Esophagus muscularis mucosa (tissue), 4 donors: Measurements from ENCODE around the gene FLT4. TPM values are rescaled to one million over a fixed set of nuclear protein-coding genes. Genes with fewer than 3 reads are reported as not detected.

Experiments
- DNase-seq: peaks from one replicate; pipeline ENCODE4 v3.0.0-alpha.2; 2017; ENCODE audit errors: extremely low spot score
- H3K27ac ChIP-seq, 4 donors: fragments of 200-600 bp; sonication (generic); replicated peaks in 1 of 4; 1 replicate in 3 of 4; 2 replicates in 1 of 4; pipeline ENCODE4 v1.5.1; 2016 to 2019; ENCODE audit warnings: mild to moderate bottlenecking in 1 of 4
- H3K27me3 ChIP-seq, 4 donors: fragments of 200-600 bp; sonication (generic); one replicate each; pipeline versions ENCODE4 v1.5.1 to v1.6.0; 2016 to 2019
- H3K36me3 ChIP-seq, 4 donors: fragments of 200-600 bp; sonication (generic); one replicate each; pipeline ENCODE4 v1.5.1; 2016 to 2019
- H3K4me1 ChIP-seq, 4 donors: fragments of 200-600 bp; sonication (generic); one replicate each; pipeline ENCODE4 v1.5.1; 2016 to 2019
- H3K4me3 ChIP-seq, 4 donors: fragments of 200-600 bp; sonication (generic); 1 replicate in 2 of 4; 2 replicates in 2 of 4; pipeline ENCODE4 v1.5.1; 2016 to 2019; ENCODE audit warnings: mild to moderate bottlenecking in 4 of 4, moderate library complexity in 1 of 4
- H3K9me3 ChIP-seq, 4 donors: fragments of 200-600 bp; sonication (generic); 1 replicate in 3 of 4; 2 replicates in 1 of 4; pipeline ENCODE4 v1.5.1; 2016 to 2019
- EP300 ChIP-seq: sonication (generic); formaldehyde crosslinking; IDR thresholded peaks from one replicate; pipeline ENCODE4 v1.6.1; 2017; ENCODE audit warnings: antibody characterized with exemption
- POLR2A ChIP-seq: fragments of 450-650 bp; IDR thresholded peaks from one replicate; pipeline ENCODE4 v1.6.1; 2017; ENCODE audit warnings: antibody characterized with exemption, moderate library complexity, mild to moderate bottlenecking, low read depth
- POLR2AphosphoS5 ChIP-seq, 2 donors: sonication (generic); formaldehyde crosslinking; IDR thresholded peaks; one replicate each; pipeline ENCODE4 v1.6.1; 2017; ENCODE audit warnings: antibody characterized with exemption in 2 of 2
- WGBS: methylation state at CpG from one replicate; pipeline ENCODE4 v1.1.5; 2018; 5-methylcytosine and 5-hydroxymethylcytosine counted together
- intact Hi-C: fragments of 100-400 bp; cut with DNase I; formaldehyde crosslinking; loops from one replicate; pipeline ENCODE4 v1.15.1; 2023
- total RNA-seq, 4 donors: library from RNA; depleted of rRNA; stranded (reverse); fragments of >200 nt; gene quantifications; one replicate each; pipeline versions ENCODE4 v1.1.0 to v1.2.1, GENCODE V29; 2016
- TF ChIP-seq, protein P1 (sequence below), 3 experiments: fragments of 200-600 bp in 2 of 3; fragments of 450-650 bp in 1 of 3; sonication (generic) in 2 of 3; IDR thresholded peaks; one replicate each; pipeline ENCODE4 v1.5.1; 2017 to 2019; ENCODE audit warnings: antibody characterized with exemption in 3 of 3, mild to moderate bottlenecking in 2 of 3, moderate library complexity in 1 of 3

The FLT4 gene
- total RNA-seq, 4 donors from 2014 or later, result 10.4 to 15.6 (median 11.8) TPM

DNA sequence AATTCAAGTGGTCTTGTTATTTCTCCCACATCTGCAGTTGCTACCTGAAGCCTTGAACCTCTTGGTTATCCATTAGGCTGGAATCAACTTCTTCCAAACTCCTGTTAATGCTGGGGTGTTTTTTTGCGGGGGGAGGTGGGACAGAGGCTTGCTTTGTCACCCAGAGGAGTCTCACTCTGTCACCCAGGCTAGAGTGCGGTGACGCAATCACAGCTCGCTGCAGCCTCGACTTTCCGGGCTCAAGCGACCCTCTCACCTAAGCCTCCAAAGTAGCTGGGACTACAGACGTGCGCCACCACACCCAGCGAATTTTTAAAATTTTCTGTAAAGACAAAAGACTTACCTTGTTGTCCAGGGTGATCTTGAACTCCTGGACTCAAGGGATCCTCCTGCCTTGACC lies 62.5 kb downstream of the FLT4 start:
- WGBS, result 98% methylated on average over 10 of the region's 10 CpGs
- Histone ChIP-seq H3K9me3 (peaks cover 0 to 10% (median 8%) of the 10 kb centered on the region in 4 donors), H3K36me3 (no peaks in the 10 kb centered on the region), H3K4me1 (peaks cover 15 to 21% (median 19%) of the 10 kb centered on the region in 4 donors), H3K27me3 (peaks cover 0 to 43% (median 17%) of the 10 kb centered on the region in 4 donors), H3K27ac (no peak overlapping the region), H3K4me3 (no peak overlapping the region)
- DNase-seq, result no peak
- intact Hi-C loops, result no loop called here
- TF ChIP-seq POLR2A (no peak), POLR2AphosphoS5 (IDR thresholded peaks at IDR 0.05) (no peak), EP300 (no peak)
- TF ChIP-seq, protein P1, sequence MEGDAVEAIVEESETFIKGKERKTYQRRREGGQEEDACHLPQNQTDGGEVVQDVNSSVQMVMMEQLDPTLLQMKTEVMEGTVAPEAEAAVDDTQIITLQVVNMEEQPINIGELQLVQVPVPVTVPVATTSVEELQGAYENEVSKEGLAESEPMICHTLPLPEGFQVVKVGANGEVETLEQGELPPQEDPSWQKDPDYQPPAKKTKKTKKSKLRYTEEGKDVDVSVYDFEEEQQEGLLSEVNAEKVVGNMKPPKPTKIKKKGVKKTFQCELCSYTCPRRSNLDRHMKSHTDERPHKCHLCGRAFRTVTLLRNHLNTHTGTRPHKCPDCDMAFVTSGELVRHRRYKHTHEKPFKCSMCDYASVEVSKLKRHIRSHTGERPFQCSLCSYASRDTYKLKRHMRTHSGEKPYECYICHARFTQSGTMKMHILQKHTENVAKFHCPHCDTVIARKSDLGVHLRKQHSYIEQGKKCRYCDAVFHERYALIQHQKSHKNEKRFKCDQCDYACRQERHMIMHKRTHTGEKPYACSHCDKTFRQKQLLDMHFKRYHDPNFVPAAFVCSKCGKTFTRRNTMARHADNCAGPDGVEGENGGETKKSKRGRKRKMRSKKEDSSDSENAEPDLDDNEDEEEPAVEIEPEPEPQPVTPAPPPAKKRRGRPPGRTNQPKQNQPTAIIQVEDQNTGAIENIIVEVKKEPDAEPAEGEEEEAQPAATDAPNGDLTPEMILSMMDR (IDR thresholded peaks at IDR 0.05), result no peak

DNA sequence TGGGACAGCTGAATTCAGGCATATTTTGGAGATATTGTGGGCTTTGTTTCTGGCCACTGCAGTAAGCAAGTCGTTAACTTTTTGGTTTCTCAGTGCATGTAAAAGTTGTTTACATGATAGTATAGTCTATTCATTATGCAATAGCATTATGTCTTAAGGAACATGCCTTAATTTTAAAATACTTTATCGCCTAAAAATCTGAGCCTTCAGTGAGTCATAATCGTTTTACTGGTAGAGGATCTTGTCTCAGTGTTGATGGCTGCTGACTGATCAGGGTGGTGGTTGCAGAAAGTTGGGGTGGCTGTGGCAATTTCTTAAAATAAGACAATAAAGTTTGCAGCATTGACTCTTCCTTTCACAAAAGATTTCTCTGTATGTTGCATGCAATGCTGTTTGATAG lies 63.2 kb downstream of the FLT4 start:
- Histone ChIP-seq H3K27ac (no peak overlapping the region), H3K9me3 (peaks cover 0 to 10% (median 8%) of the 10 kb centered on the region in 4 donors), H3K36me3 (no peaks in the 10 kb centered on the region), H3K4me3 (no peak overlapping the region), H3K27me3 (peaks cover 0 to 36% (median 13%) of the 10 kb centered on the region in 4 donors), H3K4me1 (peaks cover 10 to 15% (median 13%) of the 10 kb centered on the region in 4 donors)
- 94% methylated on average over 3 of the region's 3 CpGs for WGBS
- DNase-seq, result no peak
- TF ChIP-seq EP300, result no peak
- TF ChIP-seq POLR2A, result no peak
- TF ChIP-seq POLR2AphosphoS5 (IDR thresholded peaks at IDR 0.05), result no peak
- TF ChIP-seq, protein P1 (IDR thresholded peaks at IDR 0.05), result no peak
- intact Hi-C loops, result no loop called here

DNA sequence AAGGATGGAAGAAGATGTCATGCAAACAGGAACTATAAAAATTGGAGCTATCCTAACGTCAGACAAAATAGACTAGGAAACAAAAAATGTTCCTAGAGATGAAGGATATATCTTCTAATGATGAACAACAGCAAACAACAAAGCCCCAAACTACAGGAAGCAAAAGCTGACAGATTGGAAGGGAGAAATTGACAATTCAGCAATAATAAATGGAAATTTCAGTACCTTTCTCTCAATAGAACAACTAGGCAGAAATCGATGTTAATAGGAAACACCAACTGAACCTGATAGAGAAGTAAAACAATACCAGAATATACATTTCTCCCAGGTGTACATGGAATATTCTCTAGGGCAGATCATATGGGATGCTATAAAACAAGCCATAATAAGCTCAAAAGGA lies 65.7 kb downstream of the FLT4 start:
- Histone ChIP-seq H3K36me3 (no peaks in the 10 kb centered on the region), H3K4me3 (no peak overlapping the region), H3K4me1 (no peaks in the 10 kb centered on the region), H3K27me3 (peaks cover 0 to 11% (median 0%) of the 10 kb centered on the region in 4 donors), H3K9me3 (peaks cover 0 to 10% (median 8%) of the 10 kb centered on the region in 4 donors), H3K27ac (no peak overlapping the region)
- WGBS, result 73% methylated on average over 2 of the region's 2 CpGs
- DNase-seq, result no peak
- TF ChIP-seq POLR2AphosphoS5 (IDR thresholded peaks at IDR 0.05) (no peak), EP300 (no peak)
- intact Hi-C loops, result no loop called here

DNA sequence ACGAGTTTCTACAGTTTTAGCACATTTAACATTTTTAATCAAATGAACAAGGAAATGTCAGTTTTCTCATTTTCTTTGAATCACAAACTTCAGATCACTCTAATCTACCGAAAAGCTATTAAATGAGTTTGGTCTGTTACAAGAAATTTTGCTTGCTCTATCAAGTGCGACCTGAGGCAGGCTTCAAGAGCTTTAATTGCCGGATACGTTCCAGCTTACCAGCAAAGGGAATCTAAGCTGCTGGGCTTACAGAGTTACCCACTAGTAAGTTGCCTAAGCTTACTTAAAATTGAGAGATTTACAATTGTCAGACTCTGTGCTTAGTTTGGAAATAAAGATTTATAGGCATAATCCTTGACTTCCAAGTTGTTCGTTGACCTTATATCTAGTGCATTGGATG lies 68.7 kb downstream of the FLT4 start:
- TF ChIP-seq EP300 (no peak), POLR2AphosphoS5 (IDR thresholded peaks at IDR 0.05) (no peak), POLR2A (no peak)
- TF ChIP-seq, protein P1 (IDR thresholded peaks at IDR 0.05), result no peak
- Histone ChIP-seq H3K27ac (no peak overlapping the region), H3K4me1 (no peaks in the 10 kb centered on the region), H3K4me3 (no peak overlapping the region), H3K9me3 (peaks cover 0 to 7% (median 5%) of the 10 kb centered on the region in 4 donors), H3K36me3 (peaks cover 4 to 23% (median 8%) of the 10 kb centered on the region in 4 donors), H3K27me3 (no peaks in the 10 kb centered on the region)
- 84% methylated on average over 6 of the region's 6 CpGs for WGBS
- no peak for DNase-seq
- intact Hi-C loops, result no loop called here

DNA sequence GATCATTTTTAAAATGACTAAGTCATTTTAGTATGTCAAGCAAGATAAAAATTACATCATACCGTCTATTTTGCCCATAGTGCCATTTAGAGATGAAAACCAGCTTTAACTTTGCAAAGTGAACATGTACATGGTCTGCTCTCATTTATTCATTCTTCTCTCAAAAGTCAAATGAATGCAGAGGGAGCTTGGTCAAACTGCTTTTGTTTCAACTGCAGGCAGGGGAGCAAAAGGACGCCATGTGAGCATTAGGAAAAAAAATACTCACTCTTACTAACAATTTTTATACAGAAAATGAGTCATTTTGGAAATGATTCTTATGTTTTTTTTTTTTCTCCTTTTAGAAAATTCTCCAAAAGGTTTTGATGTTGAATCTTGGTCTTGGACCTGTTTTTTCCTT lies 73.8 kb downstream of the FLT4 start:
- intact Hi-C loops, result no loop called here
- Histone ChIP-seq H3K4me3 (no peak overlapping the region), H3K36me3 (peaks cover 24 to 69% (median 42%) of the 10 kb centered on the region in 4 donors)

More for the DNA sequence above, 73.8 kb downstream of the FLT4 start:
- TF ChIP-seq POLR2AphosphoS5 (IDR thresholded peaks at IDR 0.05) (no peak), POLR2A (no peak), EP300 (no peak)
- TF ChIP-seq, protein P1 (IDR thresholded peaks at IDR 0.05), result no peak
- 70% methylated on average over 2 of the region's 2 CpGs for WGBS
- H3K4me1 ChIP-seq, result peaks cover 0 to 4% (median 0%) of the 10 kb centered on the region in 4 donors
- no peak overlapping the region for H3K27ac ChIP-seq
- DNase-seq, result no peak
- H3K9me3 ChIP-seq, result no peaks in the 10 kb centered on the region
- no peaks in the 10 kb centered on the region for H3K27me3 ChIP-seq
